ENCODE results near the gene GGA1. TPM values are rescaled to one million over a fixed set of nuclear protein-coding genes. Genes with fewer than 3 reads are reported as not detected.
A peak's percentile ranks its signal among the peaks of the same experiment; 100 is the strongest.

GGA1 gene
- total and polyA plus RNA-seq, 9 of the 15 experiments (the other 6 are each of a cell fraction or from before 2014, with no cell fraction given), result 1.5 to 69.5 (median 31.6) TPM

DNA sequence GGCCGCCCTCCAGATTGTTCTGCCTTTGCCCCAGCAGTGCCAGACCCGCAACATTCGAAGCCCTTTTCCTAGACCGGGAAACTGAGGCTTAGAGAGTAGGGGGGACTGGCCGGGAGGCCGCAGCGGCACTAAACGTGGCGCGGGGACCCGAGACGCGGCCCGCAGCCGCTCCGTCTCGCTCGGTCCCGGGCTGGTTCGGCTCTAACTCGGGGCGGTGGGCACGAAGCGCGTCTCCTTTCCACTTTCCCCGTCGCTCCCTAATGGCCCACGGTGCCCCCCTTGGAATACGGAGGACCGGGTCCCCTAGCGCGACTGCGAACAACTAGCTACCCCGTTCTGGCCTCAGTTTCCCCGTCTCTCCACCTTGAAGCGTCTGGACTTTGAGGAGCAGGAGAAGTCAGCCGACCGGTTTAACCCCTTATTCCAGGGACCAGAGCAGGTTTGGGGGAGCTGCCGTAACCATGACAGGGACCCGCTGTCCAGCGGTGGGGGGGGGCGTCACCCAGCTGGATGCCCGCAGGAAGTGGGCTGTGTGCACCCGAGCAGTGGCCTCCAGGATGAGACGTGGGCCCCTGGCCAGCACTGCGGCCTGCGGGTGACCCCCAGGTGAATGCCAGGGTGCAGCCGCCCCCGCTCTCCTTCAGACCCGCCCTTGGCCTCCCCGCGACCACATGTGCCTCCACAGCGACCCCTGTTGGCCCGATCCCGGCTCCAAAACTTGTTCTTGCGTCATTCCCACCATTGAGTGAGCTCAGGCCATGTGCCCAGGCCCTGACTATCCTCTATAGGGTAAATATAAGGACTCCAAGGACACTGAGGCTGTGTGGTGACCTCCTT, 47.2 kb upstream of the GGA1 start (continued):
- TF ChIP-seq, protein P1, sequence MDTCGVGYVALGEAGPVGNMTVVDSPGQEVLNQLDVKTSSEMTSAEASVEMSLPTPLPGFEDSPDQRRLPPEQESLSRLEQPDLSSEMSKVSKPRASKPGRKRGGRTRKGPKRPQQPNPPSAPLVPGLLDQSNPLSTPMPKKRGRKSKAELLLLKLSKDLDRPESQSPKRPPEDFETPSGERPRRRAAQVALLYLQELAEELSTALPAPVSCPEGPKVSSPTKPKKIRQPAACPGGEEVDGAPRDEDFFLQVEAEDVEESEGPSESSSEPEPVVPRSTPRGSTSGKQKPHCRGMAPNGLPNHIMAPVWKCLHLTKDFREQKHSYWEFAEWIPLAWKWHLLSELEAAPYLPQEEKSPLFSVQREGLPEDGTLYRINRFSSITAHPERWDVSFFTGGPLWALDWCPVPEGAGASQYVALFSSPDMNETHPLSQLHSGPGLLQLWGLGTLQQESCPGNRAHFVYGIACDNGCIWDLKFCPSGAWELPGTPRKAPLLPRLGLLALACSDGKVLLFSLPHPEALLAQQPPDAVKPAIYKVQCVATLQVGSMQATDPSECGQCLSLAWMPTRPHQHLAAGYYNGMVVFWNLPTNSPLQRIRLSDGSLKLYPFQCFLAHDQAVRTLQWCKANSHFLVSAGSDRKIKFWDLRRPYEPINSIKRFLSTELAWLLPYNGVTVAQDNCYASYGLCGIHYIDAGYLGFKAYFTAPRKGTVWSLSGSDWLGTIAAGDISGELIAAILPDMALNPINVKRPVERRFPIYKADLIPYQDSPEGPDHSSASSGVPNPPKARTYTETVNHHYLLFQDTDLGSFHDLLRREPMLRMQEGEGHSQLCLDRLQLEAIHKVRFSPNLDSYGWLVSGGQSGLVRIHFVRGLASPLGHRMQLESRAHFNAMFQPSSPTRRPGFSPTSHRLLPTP (IDR thresholded peaks at IDR 0.05; ENCODE audit: borderline replicate concordance, extremely low read depth, insufficient read length), result no peak
- peak; percentile 75 for TF ChIP-seq POLR2G (IDR thresholded peaks at IDR 0.05; ENCODE audit: low read depth, low read length)
- TF ChIP-seq HDGF (IDR thresholded peaks at IDR 0.05), result no peak
- TF ChIP-seq ZNF707 (CRISPR knock-in tag; conservative IDR thresholded peaks at IDR 0.05), result no peak
- TF ChIP-seq ZZZ3 (IDR thresholded peaks at IDR 0.05), result no peak
- TF ChIP-seq ADNP (tag; IDR thresholded peaks at IDR 0.05), result no peak
- TF ChIP-seq POU5F1 (IDR thresholded peaks at IDR 0.05; ENCODE audit: borderline replicate concordance, low read depth, low read length, partially characterized antibody), result no peak
- TF ChIP-seq ZNF785 (CRISPR knock-in tag; IDR thresholded peaks at IDR 0.05), result no peak
- no peak for TF ChIP-seq YBX1 (IDR thresholded peaks at IDR 0.05)
- no peak for TF ChIP-seq ZNF174 (CRISPR knock-in tag; IDR thresholded peaks at IDR 0.05)
- no peak for TF ChIP-seq BDP1 (IDR thresholded peaks at IDR 0.05; ENCODE audit: insufficient read depth, insufficient read length)
- TF ChIP-seq, protein P2, sequence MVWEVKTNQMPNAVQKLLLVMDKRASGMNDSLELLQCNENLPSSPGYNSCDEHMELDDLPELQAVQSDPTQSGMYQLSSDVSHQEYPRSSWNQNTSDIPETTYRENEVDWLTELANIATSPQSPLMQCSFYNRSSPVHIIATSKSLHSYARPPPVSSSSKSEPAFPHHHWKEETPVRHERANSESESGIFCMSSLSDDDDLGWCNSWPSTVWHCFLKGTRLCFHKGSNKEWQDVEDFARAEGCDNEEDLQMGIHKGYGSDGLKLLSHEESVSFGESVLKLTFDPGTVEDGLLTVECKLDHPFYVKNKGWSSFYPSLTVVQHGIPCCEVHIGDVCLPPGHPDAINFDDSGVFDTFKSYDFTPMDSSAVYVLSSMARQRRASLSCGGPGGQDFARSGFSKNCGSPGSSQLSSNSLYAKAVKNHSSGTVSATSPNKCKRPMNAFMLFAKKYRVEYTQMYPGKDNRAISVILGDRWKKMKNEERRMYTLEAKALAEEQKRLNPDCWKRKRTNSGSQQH (CRISPR knock-in tag; IDR thresholded peaks at IDR 0.05), result no peak
- TF ChIP-seq, protein P3, sequence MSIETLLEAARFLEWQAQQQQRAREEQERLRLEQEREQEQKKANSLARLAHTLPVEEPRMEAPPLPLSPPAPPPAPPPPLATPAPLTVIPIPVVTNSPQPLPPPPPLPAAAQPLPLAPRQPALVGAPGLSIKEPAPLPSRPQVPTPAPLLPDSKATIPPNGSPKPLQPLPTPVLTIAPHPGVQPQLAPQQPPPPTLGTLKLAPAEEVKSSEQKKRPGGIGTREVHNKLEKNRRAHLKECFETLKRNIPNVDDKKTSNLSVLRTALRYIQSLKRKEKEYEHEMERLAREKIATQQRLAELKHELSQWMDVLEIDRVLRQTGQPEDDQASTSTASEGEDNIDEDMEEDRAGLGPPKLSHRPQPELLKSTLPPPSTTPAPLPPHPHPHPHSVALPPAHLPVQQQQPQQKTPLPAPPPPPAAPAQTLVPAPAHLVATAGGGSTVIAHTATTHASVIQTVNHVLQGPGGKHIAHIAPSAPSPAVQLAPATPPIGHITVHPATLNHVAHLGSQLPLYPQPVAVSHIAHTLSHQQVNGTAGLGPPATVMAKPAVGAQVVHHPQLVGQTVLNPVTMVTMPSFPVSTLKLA (conservative IDR thresholded peaks at IDR 0.05), result peak; percentile 91 to 95
- TF ChIP-seq ILK (tag; IDR thresholded peaks at IDR 0.05; ENCODE audit: borderline replicate concordance, low read depth), result no peak
- TF ChIP-seq PHF8 (IDR thresholded peaks at IDR 0.05; ENCODE audit: borderline replicate concordance, low read length), result peak; percentile 21; the same call in 1 of the 2 replicates
- TF ChIP-seq, protein P4, sequence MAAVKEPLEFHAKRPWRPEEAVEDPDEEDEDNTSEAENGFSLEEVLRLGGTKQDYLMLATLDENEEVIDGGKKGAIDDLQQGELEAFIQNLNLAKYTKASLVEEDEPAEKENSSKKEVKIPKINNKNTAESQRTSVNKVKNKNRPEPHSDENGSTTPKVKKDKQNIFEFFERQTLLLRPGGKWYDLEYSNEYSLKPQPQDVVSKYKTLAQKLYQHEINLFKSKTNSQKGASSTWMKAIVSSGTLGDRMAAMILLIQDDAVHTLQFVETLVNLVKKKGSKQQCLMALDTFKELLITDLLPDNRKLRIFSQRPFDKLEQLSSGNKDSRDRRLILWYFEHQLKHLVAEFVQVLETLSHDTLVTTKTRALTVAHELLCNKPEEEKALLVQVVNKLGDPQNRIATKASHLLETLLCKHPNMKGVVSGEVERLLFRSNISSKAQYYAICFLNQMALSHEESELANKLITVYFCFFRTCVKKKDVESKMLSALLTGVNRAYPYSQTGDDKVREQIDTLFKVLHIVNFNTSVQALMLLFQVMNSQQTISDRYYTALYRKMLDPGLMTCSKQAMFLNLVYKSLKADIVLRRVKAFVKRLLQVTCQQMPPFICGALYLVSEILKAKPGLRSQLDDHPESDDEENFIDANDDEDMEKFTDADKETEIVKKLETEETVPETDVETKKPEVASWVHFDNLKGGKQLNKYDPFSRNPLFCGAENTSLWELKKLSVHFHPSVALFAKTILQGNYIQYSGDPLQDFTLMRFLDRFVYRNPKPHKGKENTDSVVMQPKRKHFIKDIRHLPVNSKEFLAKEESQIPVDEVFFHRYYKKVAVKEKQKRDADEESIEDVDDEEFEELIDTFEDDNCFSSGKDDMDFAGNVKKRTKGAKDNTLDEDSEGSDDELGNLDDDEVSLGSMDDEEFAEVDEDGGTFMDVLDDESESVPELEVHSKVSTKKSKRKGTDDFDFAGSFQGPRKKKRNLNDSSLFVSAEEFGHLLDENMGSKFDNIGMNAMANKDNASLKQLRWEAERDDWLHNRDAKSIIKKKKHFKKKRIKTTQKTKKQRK (IDR thresholded peaks at IDR 0.05; ENCODE audit: borderline replicate concordance, low read depth, low read length), result no peak
- no peak for TF ChIP-seq ZNF584 (CRISPR knock-in tag; IDR thresholded peaks at IDR 0.05; ENCODE audit: low read depth)
- no peak for TF ChIP-seq CHD2 (IDR thresholded peaks at IDR 0.05; ENCODE audit: low read depth, low read length)

All from K562 (cell line).